GM18861 (cell line): ENCODE data around the gene KLHL3.

Source experiments
- ATAC-seq: cut with Tn5 transposase; IDR thresholded peaks from one replicate; pipeline ENCODE4 v1.9.1; 2021; ENCODE audit not compliant: unreplicated experiment

The KLHL3 gene

GRCh38 chr5:137710086-137710485 lies 25.8 kb downstream of the KLHL3 start:
- ATAC-seq, result no peak

- no peak for ATAC-seq
Measured at GRCh38 chr5:137708796-137709559, 26.9 kb downstream of the KLHL3 start.

- ATAC-seq, result no peak
Measured at GRCh38 chr5:137708062-137708461, 27.8 kb downstream of the KLHL3 start.

GRCh38 chr5:137706841-137707240 lies 29.0 kb downstream of the KLHL3 start:
- no peak for ATAC-seq

- no peak for ATAC-seq
Measured at GRCh38 chr5:137705106-137705505, 30.8 kb downstream of the KLHL3 start.

- no peak for ATAC-seq
Measured at GRCh38 chr5:137703565-137703964, 32.3 kb downstream of the KLHL3 start.

- ATAC-seq, result no peak
Measured at GRCh38 chr5:137700282-137700680, 35.6 kb downstream of the KLHL3 start.

- no peak for ATAC-seq
Measured at GRCh38 chr5:137699336-137700281, 36.3 kb downstream of the KLHL3 start.

GRCh38 chr5:137696481-137696880 lies 39.4 kb downstream of the KLHL3 start:
- no peak for ATAC-seq

- no peak for ATAC-seq
Measured at GRCh38 chr5:137695651-137696428, 40.0 kb downstream of the KLHL3 start.

- no peak for ATAC-seq
Measured at GRCh38 chr5:137693951-137694721, 41.8 kb downstream of the KLHL3 start.

- no peak for ATAC-seq
Measured at GRCh38 chr5:137693307-137693950, 42.5 kb downstream of the KLHL3 start.

- ATAC-seq, result no peak
Measured at GRCh38 chr5:137689306-137689705, 46.6 kb downstream of the KLHL3 start.

GRCh38 chr5:137688210-137688840 lies 47.6 kb downstream of the KLHL3 start:
- no peak for ATAC-seq

- no peak for ATAC-seq
Measured at GRCh38 chr5:137684761-137685160, 51.1 kb downstream of the KLHL3 start.

- no peak for ATAC-seq
Measured at GRCh38 chr5:137681191-137681590, 54.7 kb downstream of the KLHL3 start.

- ATAC-seq, result no peak
Measured at GRCh38 chr5:137679910-137680309, 56.0 kb downstream of the KLHL3 start.

GRCh38 chr5:137679195-137679594 lies 56.7 kb downstream of the KLHL3 start:
- ATAC-seq, result no peak

GRCh38 chr5:137672881-137673280 lies 63.0 kb downstream of the KLHL3 start:
- no peak for ATAC-seq

- no peak for ATAC-seq
Measured at GRCh38 chr5:137672001-137672400, 63.9 kb downstream of the KLHL3 start.
